Loucy (cell line): ENCODE measurements around the gene MAML3.

Experiments used
- H2AFZ ChIP-seq: fragments of 200-600 bp; sonication (generic); 2 replicates; pipeline ENCODE4 v1.6.0; 2016; ENCODE audit warnings: antibody characterized with exemption, mild to moderate bottlenecking, low read length, moderate library complexity
- H3F3A ChIP-seq: fragments of 200-600 bp; 2 replicates; pipeline ENCODE4 v1.6.0; 2016; ENCODE audit warnings: antibody characterized with exemption, low read depth, mild to moderate bottlenecking
- H3K27me3 ChIP-seq: fragments of 200-600 bp; sonication (generic); 2 replicates; pipeline ENCODE4 v1.6.1; 2014; ENCODE audit warnings: low read length, mild to moderate bottlenecking; ENCODE audit not compliant: insufficient read depth, poor library complexity, severe bottlenecking
- H3K36me3 ChIP-seq: fragments of 200-600 bp; sonication (generic); 2 replicates; pipeline ENCODE4 v1.6.1; 2016; ENCODE audit warnings: low read length; ENCODE audit not compliant: insufficient read depth
- H3K4me1 ChIP-seq: fragments of 200-600 bp; sonication (generic); 2 replicates; pipeline ENCODE4 v1.5.1; 2014; ENCODE audit warnings: low read length, mild to moderate bottlenecking; ENCODE audit not compliant: insufficient read depth, poor library complexity, severe bottlenecking
- H3K4me2 ChIP-seq: fragments of 200-600 bp; sonication (generic); 2 replicates; pipeline ENCODE4 v1.6.0; 2014; ENCODE audit warnings: antibody characterized with exemption, low read length, low read depth, mild to moderate bottlenecking; ENCODE audit not compliant: poor library complexity, severe bottlenecking
- H3K4me3 ChIP-seq: fragments of 200-600 bp; sonication (generic); 2 replicates; pipeline ENCODE4 v1.5.1; 2014; ENCODE audit warnings: low read length, mild to moderate bottlenecking, mixed read lengths; ENCODE audit not compliant: poor library complexity, severe bottlenecking
- H3K79me2 ChIP-seq: fragments of 200-600 bp; sonication (generic); 2 replicates; pipeline ENCODE4 v1.6.1; 2014; ENCODE audit warnings: low read length; ENCODE audit not compliant: insufficient read depth
- H3K9ac ChIP-seq: fragments of 200-600 bp; sonication (generic); 2 replicates; pipeline ENCODE4 v1.6.0; 2014; ENCODE audit warnings: mild to moderate bottlenecking, low read depth, low read length, moderate library complexity; ENCODE audit not compliant: poor library complexity, severe bottlenecking
- H3K9me2 ChIP-seq: fragments of 200-600 bp; sonication (generic); replicated peaks from 2 replicates; pipeline ENCODE4 v1.6.1; 2016; ENCODE audit warnings: low read depth, low read length, mixed read lengths
- H3K9me3 ChIP-seq: fragments of 200-600 bp; sonication (generic); 2 replicates; pipeline ENCODE4 v1.6.1; 2014; ENCODE audit warnings: mild to moderate bottlenecking, antibody characterized with exemption, low read length, low read depth; ENCODE audit not compliant: insufficient read depth
- H4K20me1 ChIP-seq: fragments of 200-600 bp; sonication (generic); 2 replicates; pipeline ENCODE4 v1.6.0; 2014; ENCODE audit warnings: antibody characterized with exemption, low read length, mild to moderate bottlenecking; ENCODE audit not compliant: insufficient read depth, poor library complexity, severe bottlenecking
- EZH2phosphoT487 ChIP-seq: fragments of 200-600 bp; IDR thresholded peaks from 2 replicates; pipeline ENCODE4 v1.6.1; 2018; ENCODE audit warnings: antibody characterized with exemption, mild to moderate bottlenecking, moderate library complexity, borderline replicate concordance
- TF ChIP-seq, protein P1 (sequence below): fragments of 200-600 bp; sonication (generic); conservative IDR thresholded peaks from 2 replicates; pipeline ENCODE4 v1.5.1; 2014; ENCODE audit warnings: mild to moderate bottlenecking, antibody characterized with exemption, low read length

MAML3 gene

GRCh38 chr4:139924782-139925181 lies 229.2 kb downstream of the MAML3 start:
- no peaks in the 10 kb centered on the region for H3F3A ChIP-seq
- no peaks in the 10 kb centered on the region for H3K36me3 ChIP-seq
- no peaks in the 10 kb centered on the region for H4K20me1 ChIP-seq
- no peaks in the 10 kb centered on the region for H3K9me2 ChIP-seq
- H2AFZ ChIP-seq, result no peak overlapping the region
- H3K79me2 ChIP-seq, result peaks cover 13% of the 10 kb centered on the region; the same call in 1 of the 2 replicates
- H3K4me1 ChIP-seq, result peaks cover 19% of the 10 kb centered on the region
- no peak for TF ChIP-seq EZH2phosphoT487
- TF ChIP-seq, protein P1, sequence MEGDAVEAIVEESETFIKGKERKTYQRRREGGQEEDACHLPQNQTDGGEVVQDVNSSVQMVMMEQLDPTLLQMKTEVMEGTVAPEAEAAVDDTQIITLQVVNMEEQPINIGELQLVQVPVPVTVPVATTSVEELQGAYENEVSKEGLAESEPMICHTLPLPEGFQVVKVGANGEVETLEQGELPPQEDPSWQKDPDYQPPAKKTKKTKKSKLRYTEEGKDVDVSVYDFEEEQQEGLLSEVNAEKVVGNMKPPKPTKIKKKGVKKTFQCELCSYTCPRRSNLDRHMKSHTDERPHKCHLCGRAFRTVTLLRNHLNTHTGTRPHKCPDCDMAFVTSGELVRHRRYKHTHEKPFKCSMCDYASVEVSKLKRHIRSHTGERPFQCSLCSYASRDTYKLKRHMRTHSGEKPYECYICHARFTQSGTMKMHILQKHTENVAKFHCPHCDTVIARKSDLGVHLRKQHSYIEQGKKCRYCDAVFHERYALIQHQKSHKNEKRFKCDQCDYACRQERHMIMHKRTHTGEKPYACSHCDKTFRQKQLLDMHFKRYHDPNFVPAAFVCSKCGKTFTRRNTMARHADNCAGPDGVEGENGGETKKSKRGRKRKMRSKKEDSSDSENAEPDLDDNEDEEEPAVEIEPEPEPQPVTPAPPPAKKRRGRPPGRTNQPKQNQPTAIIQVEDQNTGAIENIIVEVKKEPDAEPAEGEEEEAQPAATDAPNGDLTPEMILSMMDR, result no peak
- no peak overlapping the region for H3K4me2 ChIP-seq
- no peaks in the 10 kb centered on the region for H3K27me3 ChIP-seq
- H3K9ac ChIP-seq, result no peak overlapping the region
- H3K4me3 ChIP-seq, result no peak overlapping the region
- H3K9me3 ChIP-seq, result no peaks in the 10 kb centered on the region

- peaks cover 13% of the 10 kb centered on the region; the same call in 1 of the 2 replicates for H3K79me2 ChIP-seq
- no peak for TF ChIP-seq EZH2phosphoT487
- TF ChIP-seq, protein P1, result no peak
- no peak overlapping the region for H3K4me3 ChIP-seq
- H4K20me1 ChIP-seq, result no peaks in the 10 kb centered on the region
- H2AFZ ChIP-seq, result no peak overlapping the region
- H3F3A ChIP-seq, result no peaks in the 10 kb centered on the region
- H3K4me1 ChIP-seq, result peaks cover 29% of the 10 kb centered on the region
- no peak overlapping the region for H3K4me2 ChIP-seq
- no peaks in the 10 kb centered on the region for H3K27me3 ChIP-seq
- no peaks in the 10 kb centered on the region for H3K36me3 ChIP-seq
- no peak overlapping the region for H3K9ac ChIP-seq
- no peaks in the 10 kb centered on the region for H3K9me2 ChIP-seq
- no peaks in the 10 kb centered on the region for H3K9me3 ChIP-seq
Observed at GRCh38 chr4:139922406-139923024, 231.5 kb downstream of the MAML3 start.

DNA sequence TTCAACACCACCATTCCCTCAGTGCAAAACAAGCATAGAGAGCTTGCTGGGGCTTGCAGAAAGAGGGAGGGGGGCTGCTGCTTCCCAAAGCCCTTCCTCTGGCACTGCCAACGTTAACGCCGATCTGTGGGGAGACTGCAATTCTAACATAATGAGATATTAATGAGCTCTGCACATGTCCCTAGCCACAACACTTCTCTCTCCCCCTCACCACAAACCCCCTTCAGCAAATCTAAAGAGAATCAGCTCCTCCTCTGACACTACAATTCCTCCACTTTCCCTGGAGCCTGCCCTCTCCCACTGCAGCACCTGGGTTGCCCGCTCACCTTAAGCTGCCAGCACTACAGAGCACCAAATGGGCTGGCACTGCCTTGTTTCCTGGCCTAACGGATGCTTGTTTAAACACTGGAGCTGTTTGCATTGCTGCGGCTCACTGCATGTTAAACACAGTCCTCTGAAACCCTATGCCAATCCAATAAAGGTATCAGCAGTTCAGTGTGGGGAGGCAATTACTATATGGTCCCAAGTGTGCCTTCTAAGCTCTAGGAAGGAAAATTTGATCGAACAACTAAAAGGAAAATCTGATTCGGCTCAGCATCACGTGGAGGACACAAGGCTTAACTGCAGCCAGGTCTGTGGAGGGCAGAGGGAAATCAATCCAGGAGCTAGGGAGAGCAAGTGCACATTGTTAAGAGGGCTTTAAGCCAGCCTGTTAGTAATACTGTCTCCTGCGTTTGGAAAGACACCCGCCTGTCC lies 232.4 kb downstream of the MAML3 start:
- no peak overlapping the region for H3K9ac ChIP-seq
- H4K20me1 ChIP-seq, result no peaks in the 10 kb centered on the region
- H3K36me3 ChIP-seq, result no peaks in the 10 kb centered on the region
- no peaks in the 10 kb centered on the region for H3K27me3 ChIP-seq
- no peaks in the 10 kb centered on the region for H3K9me2 ChIP-seq
- no peak overlapping the region for H3K4me3 ChIP-seq
- H3K9me3 ChIP-seq, result no peaks in the 10 kb centered on the region
- no peaks in the 10 kb centered on the region for H3F3A ChIP-seq
- no peak overlapping the region for H3K4me2 ChIP-seq
- peaks cover 16% of the 10 kb centered on the region; the same call in 1 of the 2 replicates for H3K79me2 ChIP-seq
- peaks cover 36% of the 10 kb centered on the region for H3K4me1 ChIP-seq
- no peak overlapping the region for H2AFZ ChIP-seq
- TF ChIP-seq EZH2phosphoT487, result no peak
- TF ChIP-seq, protein P1, result no peak
